Measurements from ENCODE around the gene INSC.

Gene INSC

DNA sequence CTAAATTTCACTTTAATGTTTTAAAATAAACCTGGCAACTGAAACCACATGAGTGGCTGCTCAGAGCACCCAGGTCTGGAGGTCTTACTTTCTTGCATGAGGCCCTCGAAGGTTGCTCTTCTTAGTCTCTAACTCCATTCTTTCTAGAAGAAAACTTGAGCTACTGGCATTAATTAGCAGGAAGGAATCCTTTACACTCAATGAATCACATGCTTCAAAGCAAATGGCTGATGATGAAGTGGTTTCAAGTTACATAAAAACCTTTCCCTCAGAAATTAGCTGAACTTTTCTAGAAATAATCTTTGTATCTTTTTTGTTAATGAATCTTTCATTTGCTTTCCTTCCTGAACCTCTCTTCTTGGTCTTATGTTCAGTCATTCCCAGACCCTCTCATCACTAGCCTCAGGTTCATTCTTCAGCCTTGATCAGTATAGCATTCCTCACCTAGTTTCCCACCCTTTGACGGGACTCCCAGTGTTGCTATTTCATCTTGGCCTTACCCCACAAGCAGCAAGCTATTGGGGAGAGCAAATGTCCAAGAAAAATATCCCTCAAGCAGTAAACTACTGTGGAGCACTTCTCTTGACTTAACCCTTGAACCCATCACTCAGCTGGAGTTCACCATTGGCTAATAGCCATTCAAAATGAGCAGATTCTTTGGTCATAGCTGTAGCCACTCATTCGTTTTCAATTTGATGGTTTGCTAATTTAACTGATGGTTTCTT, 75.1 kb downstream of the INSC start:
- peak; percentile 29 for DNase-seq

DNA sequence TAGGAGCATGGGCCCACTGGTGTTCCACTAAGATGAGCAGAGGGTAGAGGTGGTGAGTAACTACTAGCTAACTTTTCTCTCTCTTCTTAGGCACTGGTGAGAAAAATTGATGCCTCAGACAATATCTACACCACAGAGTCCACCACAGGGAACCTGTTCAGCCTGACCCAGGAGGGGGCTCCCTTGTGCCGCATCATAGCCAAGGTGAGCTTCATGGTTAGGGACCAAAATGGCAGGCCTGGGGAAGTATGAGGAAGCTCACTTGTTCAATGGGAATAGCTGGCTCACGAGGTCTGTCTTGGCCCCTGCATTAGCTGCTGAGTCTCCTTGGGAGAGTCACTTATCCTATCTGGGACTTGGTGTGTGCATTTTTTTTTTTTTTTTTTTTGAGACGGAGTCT, 75.9 kb downstream of the INSC start:
- no peak for DNase-seq

DNA sequence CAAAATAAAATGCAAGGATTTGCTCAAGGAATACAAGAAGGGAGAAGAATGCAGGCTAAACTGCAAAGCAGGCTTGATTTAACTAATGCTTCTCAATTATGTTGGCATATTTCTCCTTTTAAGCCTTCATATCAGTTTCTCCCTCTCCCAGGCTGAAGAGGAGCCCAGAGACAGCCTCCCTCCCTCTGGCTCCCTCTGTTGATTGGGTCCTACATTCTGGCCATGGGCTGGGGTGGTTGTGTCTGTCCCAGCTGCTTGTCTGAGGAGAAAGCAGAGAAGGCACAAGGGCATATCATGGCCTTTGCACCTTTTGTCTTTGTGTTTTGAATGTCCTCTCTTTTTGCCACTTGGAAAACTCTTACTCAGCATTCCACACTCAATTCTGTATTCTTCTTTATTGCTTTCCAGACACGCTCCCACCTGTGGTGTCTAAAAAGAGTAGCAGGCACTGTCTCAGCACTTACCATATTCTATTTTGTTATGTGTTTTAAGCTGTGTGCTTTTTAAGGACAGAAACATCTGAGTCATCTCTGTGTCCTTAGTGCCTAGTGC, 77.4 kb downstream of the INSC start:
- no peak for DNase-seq

GRCh38 chr11:15194671-15195415, 80.1 kb downstream of the INSC start:
- peak; percentile 70 for DNase-seq

DNA sequence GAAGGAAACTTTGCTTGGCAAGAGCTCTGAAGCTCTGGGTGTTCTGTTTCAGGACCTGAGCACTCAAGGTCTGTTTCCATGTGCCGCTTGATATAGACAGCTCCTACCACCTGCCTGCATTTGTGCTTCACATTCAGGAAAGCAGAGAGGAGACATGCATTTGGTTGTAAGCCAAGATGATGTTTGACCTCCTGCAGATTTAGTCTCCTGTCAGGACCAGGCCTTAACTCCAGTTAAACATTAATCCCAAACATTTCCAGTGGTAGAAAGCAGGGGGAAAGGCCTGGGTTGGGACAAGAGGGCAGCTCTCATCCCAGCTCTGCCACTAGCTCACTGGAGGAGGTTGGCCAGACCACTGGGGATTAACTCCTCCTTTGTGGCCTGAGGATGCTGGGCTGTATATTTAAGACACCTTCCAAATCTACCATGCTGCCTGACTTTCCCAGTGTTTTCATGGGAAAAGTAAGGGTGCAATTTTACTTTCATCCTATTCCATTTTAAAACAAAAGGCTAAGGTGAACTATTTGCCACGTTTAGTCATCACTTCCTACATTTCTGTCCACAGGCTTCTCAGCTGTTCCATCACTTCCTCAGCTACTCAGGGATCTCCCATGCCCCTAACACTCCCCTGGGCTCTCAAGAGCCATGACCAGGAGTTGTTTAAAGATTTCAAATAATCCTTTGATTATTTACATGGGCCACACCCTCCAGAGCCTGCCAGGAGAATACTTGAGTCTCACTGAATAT, 80.9 kb downstream of the INSC start:
- DNase-seq: peak; percentile 31

- DNase-seq: no peak
Measured at GRCh38 chr11:15196704-15197103, 82.0 kb downstream of the INSC start.

- DNase-seq: peak; percentile 49
Measured at GRCh38 chr11:15197696-15198095, 83.0 kb downstream of the INSC start.

GRCh38 chr11:15198284-15198683, 83.6 kb downstream of the INSC start:
- DNase-seq: no peak

DNA sequence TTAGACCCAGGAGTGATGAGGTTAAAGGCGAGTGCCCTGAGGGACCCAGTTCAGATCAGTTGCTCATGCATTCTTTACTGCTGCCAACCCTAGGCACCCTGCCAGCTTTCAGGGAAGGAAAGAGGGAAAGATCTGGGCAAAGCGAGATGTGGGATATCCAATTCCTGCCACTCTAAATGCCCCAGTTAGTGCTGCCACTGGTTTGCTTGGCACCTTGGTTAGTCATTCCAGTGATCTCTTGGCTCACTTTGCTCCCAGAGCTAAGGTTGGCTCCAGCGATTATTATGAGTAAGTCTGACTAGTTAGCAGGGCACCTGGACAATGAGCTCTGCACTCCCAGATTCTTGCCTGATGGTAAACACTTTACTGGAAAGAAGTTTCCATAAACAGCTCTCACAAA, 85.0 kb downstream of the INSC start:
- DNase-seq: peak; percentile 45

DNA sequence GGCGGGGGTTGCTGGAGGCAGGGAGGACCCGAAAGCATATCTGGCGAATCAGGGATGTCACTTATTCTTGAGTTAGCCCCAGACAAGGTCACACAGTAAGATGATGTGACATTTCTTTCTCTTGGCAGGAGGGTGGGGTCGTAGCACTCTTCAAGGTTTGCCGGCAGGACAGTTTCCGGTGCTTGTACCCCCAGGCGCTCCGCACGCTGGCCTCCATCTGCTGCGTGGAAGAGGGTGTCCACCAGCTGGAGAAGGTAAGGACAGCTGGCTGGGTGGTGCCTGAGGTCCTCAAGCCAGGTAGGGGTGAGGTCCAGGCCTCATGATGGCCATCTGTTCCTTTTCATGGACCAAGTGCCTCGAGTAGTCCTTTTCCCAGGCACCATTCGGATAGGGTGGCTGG, 86.0 kb downstream of the INSC start:
- DNase-seq: no peak

GRCh38 chr11:15201586-15201985, 86.9 kb downstream of the INSC start:
- no peak for DNase-seq

GRCh38 chr11:15202626-15203025, 87.9 kb downstream of the INSC start:
- no peak for DNase-seq

- no peak for DNase-seq
Measured at GRCh38 chr11:15204711-15205110, 90.0 kb downstream of the INSC start.

DNA sequence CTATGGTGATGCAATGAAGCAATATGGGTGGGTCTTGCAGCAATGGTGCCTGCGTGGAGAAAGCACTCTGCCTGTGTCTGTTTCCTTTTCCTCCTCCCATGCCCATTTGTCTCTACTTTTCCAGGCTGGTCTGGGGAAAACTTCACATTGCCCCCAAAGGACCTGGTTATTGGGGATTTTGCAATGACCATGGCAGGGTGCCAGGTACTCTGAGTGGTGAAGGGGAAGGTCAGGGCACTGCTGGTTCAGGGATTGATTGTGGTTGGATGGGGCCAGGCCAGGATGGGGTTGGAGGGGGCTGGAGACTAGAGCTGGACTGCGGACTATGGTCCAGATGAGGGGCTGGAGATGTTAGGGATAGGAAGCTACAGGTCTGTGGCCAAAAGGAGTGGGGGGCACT, 92.1 kb downstream of the INSC start:
- DNase-seq: no peak

DNA sequence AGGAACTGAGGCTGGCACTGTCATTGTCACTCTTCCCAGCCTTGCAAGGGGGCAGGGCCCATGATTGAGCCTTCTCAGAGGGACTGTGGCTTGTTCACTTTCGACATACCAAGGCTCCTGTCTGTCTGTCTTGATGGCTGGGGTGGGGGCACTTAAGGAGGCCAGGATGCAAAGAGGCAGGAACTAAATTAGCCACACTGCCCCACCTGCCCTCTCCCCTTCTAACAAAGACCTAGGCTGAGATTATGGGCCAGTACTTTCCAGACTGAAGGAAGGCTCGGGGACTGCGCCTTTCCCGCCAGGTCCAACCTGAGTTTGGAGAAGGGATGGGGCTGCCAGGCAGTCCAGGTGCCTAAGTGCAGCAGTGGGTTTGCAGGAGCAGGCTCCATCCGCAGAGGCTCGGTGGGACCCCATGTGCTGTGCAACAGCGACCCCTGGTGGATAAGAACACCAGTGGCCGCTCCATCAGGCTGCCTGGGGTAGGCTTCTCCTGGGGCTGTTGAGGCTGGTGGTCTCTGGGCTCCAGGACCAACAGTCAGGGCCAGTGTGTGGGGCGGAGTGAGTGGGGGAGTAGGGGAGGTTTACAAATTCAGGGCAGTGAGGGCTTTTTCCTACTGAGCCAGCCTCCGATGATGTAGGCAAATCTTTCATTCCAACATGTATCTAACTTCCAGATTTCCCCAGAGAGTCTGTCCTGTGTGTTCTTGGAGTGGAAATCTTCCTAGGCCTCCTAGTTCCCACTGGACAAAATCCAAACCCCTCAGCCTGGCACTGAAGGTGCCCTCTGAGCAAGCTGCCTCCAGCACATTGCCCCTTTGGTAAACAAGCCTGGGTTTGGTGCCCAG, 93.9 kb downstream of the INSC start:
- DNase-seq: peak; percentile 49

DNA sequence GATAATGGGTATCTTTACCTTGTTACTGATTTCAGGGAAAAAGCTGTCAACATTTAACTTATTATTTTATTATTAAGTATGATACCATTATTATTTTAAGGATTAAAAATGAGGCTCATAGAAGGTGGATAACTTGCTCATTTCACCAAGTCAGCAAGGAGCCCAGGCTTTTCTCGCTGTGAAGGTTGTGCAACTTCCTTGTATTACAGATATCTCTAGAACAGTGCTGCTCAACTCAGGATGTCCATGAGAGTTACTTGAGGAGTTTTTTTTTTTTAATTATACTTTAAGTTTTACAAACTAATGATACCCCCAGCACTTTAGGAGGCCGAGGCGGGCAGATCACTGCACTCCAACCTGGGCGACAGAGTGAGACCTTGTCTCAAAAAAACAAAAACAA, 98.2 kb downstream of the INSC start:
- no peak for DNase-seq

DNA sequence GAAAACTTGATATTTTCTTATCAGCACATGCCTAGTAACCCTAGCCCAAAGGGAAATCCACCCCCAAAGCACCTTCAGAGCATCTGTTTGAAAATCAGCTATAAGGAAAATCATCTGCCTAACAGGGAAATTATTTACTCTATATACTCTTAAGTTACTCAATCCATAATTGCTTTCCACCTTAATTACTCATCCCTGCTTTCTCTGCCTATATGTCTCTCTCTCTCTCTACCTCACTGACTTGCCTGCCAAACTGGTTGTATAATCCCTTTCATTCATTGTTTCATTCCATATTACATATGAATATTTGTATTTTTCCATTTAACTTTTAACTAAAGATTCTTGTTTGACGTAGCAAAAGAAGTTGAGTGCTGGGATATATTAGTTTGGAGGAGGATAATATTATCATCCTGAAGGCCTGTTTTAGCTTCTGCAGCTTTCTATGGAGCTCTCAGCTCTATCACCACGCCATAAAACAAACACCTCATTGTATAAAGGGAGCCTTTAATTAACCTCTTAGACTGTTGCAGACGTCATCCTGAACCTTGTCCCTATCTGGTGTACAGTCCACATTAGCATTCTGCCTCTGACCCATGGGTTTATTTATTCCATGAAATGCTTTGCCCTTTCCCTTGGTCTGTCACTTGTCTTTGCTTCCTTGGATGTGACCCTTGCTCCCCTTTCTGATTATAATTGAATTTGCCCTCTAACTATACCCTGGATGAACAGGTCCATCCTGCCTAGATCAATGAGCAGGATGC, 98.9 kb downstream of the INSC start:
- DNase-seq: no peak

DNA sequence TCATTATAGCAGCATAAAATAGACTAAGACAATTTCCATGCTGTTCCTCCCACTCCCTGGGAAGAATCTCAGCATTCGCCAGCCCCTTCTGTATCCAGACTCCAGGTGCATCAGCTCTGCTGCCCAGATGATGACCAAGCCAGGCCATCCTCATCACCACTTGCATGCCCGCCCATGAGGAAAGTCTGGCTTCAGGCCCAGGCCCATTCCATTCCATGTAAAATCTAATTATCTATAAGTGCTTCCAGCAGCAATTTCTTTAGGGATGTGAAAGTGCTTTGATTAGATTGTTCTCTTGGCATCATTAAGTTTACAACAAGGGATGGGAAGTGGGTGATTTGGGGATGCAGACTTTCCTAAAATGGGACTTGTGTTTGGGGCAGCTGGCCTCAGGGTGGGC, 100.3 kb downstream of the INSC start:
- DNase-seq: no peak

DNA sequence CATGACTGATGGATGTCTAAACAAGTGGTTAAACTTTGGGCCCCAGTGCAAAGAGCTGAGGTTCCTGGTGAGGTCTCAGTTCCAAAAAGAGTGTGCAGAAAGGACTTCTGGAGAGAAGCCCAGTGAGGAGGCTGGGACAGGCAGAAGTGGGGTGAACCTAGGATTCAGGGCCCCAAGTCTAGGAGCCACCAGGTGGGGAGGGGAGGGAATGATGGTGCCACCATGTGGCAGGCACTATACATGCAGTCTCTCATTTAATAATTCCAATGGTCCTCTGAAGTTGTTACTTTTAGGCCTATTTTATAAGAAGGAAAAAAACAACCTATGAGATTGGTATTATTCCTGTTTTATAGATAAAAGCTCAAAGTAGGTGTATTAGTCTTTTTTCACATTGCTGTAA, 102.0 kb downstream of the INSC start:
- no peak for DNase-seq

DNA sequence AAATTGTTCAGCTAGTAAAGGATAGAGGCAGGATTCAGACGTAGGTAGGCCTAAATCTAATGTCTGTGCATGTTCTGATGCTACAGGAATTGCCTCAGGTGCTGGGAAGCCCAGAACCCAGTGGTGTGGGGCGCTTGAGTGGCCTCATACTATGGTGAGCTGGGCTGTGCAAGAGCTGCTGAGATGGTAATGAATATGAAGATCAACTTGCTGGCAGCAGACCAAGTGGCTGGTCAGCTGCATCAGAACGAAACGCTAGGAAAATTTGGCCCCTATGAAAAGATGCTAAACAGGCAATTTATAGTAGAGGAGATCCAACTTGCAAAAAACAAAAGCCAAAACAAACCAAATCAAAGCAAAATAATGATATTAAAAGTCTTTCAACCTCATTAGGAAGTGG, 102.7 kb downstream of the INSC start:
- no peak for DNase-seq

- DNase-seq: no peak
Measured at GRCh38 chr11:15222777-15223176, 108.1 kb downstream of the INSC start.

DNA sequence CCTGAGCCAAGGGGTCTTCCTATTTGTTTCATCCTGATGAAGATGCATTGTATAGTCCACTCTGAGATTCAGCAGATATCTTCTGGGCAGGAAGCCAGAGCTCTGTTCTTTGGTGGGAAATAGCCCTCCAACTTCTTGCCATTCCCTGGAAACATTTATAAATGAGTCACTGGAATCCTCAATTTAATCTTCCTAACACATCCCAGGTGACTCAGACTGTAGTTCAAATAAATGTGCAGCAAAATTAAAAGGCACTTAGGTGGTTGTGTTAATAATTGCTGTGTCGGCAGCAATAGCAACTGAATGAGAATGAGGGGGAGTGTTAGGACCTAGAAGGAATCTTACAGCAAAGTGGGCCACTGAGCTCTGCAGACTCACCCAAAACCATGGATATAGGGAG, 108.6 kb downstream of the INSC start:
- DNase-seq: peak; percentile 21

All from HCEC 1CT (cell line).